Ovary (tissue), 1 donor: ENCODE results near the gene PSME4.

ENCODE experiments used
- EP300 ChIP-seq: sonication (generic); formaldehyde crosslinking; IDR thresholded peaks from one replicate; pipeline ENCODE4 v1.6.1; 2017; ENCODE audit warnings: antibody characterized with exemption
- POLR2A ChIP-seq: fragments of 450-650 bp; IDR thresholded peaks from one replicate; pipeline ENCODE4 v1.6.1; 2017; ENCODE audit warnings: antibody characterized with exemption, mild to moderate bottlenecking, moderate library complexity

DNA sequence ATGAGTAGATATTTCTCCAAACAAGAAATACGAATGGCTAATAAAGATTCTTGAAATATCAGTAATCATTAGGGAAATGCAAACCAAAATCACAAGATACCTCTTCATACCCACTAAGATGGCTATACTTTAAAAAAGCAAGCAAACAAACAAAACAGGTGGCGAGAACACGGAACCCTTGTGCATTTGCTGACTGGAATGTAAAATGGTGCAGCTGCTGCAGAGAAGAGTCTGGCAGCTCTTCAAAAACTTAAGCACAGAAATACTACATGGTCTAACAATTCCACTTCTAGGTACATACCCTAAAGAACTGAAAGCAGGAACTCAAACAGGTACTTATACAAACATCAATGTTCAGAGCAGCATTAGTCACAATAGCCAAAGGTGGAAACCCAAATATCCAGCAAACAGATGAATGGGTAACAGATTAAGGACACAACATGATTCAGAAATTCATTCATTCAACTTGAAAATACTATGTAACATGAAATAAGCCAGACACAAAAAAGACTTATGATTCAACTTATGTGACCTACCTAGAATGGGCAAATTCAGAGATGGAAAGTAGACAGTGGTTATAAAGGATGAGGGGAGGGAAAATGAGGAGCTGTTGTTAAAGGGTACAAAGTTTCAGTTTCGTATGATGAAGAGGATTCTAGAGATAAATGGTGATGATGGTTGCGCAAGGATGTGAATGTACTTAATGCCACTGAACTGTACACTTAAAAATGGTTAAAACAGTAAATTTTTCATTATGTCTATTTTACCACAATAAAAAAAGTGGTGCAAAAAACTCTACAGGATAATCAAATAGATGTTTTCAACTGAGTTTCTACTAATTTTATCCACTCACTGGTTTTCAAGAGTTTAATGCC lies 84.2 kb downstream of the PSME4 start:
- TF ChIP-seq EP300: no peak
- no peak for TF ChIP-seq POLR2A
